GM21528 (cell line): Measurements from ENCODE around the gene OPTC.

ENCODE experiments used
- ATAC-seq: cut with Tn5 transposase; IDR thresholded peaks from one replicate; pipeline ENCODE4 v1.9.1; 2021; ENCODE audit warnings: mild to moderate bottlenecking, moderate library complexity; ENCODE audit not compliant: unreplicated experiment, low FRiP score

The OPTC gene

DNA sequence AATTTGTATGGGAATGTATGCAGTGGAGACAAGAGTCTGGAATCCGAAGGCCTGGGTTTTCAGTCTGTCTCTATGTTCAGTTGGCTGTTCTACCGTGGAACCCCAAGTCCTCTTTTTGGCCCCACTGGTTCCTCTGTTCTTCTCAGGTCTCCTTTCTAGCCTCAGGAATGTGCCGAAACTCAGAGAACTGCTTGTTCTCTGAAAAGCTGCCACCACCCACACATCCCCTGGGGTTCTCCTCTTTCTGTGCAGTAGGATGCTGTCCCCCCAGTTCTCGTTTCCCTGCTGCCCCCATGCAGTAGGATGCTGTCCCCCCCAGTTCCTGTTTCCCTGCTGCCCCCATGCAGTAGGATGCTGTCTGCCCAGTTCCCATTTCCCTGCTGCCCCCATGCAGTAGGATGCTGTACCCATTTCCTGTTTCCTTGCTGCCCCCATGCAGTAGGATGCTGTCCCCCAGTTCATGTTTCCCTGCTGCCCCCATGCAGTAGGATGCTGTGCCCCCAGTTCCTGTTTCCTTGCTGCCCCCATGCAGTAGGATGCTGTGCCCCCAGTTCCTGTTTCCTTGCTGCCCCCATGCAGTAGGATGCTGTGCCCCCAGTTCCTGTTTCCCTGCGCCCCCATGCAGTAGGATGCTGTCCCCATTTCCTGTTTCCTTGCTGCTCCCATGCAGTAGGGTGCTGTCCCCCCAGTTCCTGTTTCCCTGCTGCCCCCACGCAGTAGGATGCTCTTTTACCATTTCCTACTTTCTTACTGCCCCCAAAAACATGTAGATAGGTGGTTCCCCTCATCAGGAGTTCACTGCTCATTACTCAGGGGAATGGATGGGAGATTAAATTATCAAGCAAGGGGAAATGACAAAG is 35.3 kb downstream of the OPTC start:
- ATAC-seq, result no peak

GRCh38 chr1:203531063-203531462 is 37.1 kb downstream of the OPTC start:
- ATAC-seq, result no peak

- no peak for ATAC-seq
Observed at GRCh38 chr1:203534012-203534411, 40.1 kb downstream of the OPTC start.

DNA sequence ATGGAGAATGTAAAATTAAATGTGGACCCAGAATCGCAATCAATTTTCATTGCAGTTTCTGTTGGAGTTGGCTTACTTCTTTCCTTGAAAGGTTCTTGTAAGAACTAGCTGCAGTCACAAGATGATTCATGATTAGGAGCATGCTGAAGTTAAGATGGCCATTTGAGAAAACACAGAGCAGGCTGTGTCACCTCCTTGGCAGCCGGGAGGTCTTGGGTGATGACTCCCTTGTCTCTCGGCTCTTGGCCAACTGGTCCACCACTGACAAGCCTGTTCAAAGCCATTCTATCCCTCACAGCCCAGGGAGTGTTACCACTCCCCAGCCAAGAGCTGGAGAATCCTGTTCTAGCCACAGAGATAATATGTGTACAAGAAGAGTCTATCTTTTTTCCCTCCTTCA is 40.6 kb downstream of the OPTC start:
- no peak for ATAC-seq

- ATAC-seq, result no peak
Observed at GRCh38 chr1:203536575-203536974, 42.6 kb downstream of the OPTC start.

- ATAC-seq, result no peak
Observed at GRCh38 chr1:203536980-203537455, 43.1 kb downstream of the OPTC start.

DNA sequence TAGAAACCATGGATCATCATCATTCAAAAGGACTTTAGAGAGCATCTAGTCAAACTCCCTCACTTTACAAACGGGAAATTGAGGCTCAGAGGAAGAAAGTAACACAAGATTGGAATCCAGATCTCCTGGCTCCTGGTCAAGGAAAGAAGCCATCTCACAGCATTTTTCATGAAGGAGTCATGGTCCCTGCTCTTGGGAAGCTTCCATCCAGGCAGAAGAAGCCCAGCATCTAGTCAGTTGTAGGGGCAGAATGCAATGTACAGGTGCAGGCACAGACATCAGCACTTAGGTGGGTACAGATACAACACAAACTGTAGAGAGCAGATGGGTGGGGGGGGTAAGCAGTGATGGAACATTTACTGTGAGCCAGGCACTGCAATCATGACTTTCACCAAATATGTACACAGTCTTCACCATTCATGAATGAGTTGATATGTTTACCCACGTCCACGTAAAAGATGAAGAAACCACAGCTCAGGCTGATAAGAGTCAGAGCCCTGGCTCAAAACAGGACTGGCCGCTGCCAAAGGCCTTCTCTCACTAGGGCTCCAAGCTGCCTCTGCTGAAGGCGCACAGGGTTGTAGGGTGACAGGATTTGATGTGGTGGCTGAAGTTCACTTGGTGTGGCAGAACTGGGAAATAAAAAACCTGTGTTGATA is 44.0 kb downstream of the OPTC start:
- ATAC-seq, result no peak

DNA sequence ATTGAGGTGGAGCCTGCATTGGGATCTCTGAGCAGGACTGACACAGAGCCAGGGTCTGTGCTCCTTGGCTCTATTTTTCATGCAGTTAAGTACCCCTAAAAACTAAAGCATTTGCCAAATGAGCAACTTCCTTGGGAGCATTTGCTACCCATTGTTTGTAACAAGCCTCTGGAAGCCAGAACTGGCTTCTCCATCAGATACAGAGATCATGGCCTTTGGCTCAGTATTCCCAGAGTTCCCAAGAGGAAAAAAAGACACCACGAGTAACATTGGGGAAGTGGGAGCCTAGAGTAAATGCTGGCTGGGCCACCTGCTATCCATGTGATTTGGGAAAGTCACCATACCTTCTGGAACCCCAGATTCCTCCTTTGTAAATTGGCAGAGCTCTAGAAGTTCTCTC is 44.8 kb downstream of the OPTC start:
- ATAC-seq, result no peak

GRCh38 chr1:203539831-203540546 is 46.0 kb downstream of the OPTC start:
- ATAC-seq, result no peak

DNA sequence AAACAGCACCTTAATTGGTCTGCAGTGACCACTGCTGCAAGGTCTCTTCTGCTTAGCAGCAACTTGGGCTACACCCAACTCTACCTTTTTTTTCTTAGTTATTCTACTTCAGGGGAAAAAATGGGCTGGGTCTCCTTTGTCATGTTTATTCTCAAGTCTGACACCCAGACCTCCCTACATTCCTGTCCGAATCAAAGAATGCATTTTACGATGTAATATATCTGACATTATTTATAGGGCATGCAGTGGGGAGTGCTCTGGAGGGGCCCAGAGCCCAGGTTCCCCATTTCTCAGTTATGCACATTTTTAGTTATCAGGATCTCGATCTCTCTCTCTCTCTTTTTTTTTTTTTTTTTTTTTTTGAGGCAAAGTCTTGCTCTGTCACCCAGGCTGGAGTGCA is 50.5 kb downstream of the OPTC start:
- ATAC-seq, result no peak

DNA sequence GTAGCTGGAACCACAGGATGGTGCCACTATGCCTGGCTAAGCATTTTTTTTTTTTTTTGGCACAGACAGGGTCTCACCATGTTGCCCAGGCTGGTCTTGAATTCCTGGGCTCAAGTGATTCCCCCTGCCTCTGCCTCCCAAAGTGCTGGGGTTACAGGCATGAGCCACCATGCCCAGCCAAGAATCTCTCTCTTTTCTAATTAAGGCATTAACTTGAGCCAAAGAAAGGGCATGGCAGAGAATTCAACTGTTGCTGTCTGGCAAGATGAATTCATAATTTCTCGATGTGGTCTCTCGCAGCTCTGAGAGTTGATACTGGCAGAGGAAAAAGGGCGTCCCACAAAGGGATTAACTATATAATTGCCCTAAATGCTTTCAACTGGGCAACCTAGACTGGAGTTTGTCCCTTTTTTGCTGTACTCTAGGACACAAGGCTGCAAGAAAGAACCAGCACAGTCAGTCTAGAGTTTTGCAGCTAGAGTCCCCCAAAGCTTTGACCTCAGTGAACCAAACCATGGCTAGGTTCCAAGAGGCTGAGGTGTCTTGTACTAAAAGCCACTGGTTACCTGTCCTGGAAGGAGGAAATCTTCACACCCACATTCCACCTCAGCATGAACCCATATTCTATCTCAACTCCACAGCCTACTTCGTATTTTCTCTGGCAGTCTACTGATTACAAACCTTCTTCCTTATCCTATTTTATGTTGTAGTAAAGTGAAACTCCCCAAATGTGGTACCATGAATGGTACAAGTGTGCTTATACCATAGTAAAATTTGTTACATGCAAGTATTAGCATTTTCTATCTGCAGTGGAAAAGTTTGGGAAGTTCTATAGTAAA is 51.2 kb downstream of the OPTC start:
- ATAC-seq, result no peak

GRCh38 chr1:203546274-203546673 is 52.3 kb downstream of the OPTC start:
- no peak for ATAC-seq

GRCh38 chr1:203547147-203547546 is 53.2 kb downstream of the OPTC start:
- no peak for ATAC-seq

- no peak for ATAC-seq
Observed at GRCh38 chr1:203547771-203548421, 53.9 kb downstream of the OPTC start.

- no peak for ATAC-seq
Observed at GRCh38 chr1:203548892-203549291, 54.9 kb downstream of the OPTC start.

DNA sequence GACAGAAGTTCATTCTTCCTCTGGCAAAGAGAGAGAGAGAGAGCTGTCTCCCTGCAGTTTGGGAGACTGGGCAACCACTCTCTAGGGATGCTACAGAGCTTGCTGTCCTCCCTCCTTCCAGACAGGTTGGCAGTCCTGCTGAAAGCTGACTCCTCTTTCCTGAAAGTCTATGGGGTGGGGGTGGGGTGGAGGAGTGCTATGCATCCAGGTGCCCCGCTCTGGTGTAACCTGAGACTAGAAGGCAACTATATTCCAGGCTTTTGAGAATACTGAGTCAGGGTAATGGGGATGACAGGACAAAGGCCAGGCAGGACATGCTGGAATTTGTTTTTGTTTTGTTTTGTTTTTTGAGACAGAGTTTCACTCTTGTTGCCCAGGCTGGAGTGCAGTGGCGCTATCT is 55.4 kb downstream of the OPTC start:
- ATAC-seq, result no peak

- ATAC-seq, result no peak
Observed at GRCh38 chr1:203550846-203551245, 56.9 kb downstream of the OPTC start.

- ATAC-seq, result no peak
Observed at GRCh38 chr1:203551550-203551949, 57.6 kb downstream of the OPTC start.

DNA sequence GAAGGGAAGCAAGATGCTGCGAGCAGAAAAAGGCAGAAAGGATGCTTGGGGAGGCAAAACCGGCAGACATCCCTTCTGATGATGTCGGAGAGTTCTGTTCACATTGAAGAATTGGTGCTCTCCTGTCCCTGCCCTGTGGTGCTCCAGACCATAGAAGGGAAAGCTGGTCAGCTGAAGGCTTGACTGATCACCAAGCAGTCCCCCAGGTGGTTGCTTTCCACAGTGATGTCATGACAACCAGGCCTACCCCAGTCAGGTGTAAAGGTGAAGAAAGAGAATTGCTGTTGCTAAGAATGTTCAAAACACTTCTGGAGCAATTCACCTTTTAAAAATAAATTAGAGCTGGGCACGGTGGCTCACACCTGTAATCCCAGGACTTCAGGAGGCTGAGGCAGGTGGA is 59.5 kb downstream of the OPTC start:
- no peak for ATAC-seq

GRCh38 chr1:203554071-203554470 is 60.1 kb downstream of the OPTC start:
- no peak for ATAC-seq
